ENCODE measurements around the gene ALOX12B. TPM values are rescaled to one million over a fixed set of nuclear protein-coding genes. Genes with fewer than 3 reads are reported as not detected.

ALOX12B gene
- total and polyA plus RNA-seq, 2 of the 13 experiments (the other 11 are each of a cell fraction or from before 2014, with no cell fraction given) = 0.13 TPM; not detected in 1

DNA sequence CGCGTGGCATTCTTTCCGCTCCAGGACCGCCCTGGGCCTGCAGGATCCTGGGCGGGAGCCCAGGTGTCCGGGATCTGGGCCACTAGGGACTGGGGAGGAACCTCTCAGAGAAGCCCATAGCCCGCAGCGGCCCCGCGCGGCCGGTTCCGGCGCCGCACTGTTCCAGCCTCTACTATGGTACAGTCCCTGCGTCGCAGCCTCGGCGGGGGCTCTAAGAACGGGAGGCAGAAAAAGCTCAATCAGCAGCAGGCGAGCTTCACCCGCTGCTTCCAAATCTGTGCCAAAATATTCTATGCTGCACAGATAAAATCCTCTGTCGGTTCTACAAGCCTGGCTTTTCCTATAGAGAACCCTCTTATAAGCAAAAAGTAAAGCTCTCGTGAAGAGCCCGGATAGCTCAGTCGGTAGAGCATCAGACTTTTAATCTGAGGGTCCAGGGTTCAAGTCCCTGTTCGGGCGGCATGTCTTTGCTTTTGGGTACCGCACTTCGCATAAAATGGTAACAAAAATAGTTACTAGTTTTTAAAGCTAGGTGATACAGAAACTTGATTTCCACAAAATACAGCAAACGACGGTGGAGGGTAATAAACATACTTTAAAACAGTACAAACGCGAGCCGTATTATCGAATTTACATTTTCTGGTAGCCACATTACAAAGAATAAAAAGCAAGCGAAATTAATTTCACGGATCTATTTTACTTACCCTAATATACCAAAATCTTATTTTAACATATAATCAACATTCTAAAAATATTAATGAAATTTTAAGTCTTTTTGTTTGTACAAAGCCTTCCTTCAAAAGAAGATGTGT lies 31.5 kb upstream of the ALOX12B start (continued):
- TF ChIP-seq ETV6 (CRISPR knock-in tag; conservative IDR thresholded peaks at IDR 0.05) (no peak), KDM5B (CRISPR knock-in tag; IDR thresholded peaks at IDR 0.05; ENCODE audit: borderline replicate concordance) (no peak), ZBTB42 (CRISPR knock-in tag; IDR thresholded peaks at IDR 0.05) (no peak), FLYWCH1 (CRISPR knock-in tag; IDR thresholded peaks at IDR 0.05) (no peak), RFXAP (CRISPR knock-in tag; IDR thresholded peaks at IDR 0.05; ENCODE audit: borderline replicate concordance) (no peak), ZNF24 (IDR thresholded peaks at IDR 0.05) (peak; percentile 100), SMYD3 (CRISPR knock-in tag; IDR thresholded peaks at IDR 0.05) (no peak), TRIM24 (CRISPR knock-in tag; IDR thresholded peaks at IDR 0.05) (no peak), ZNF773 (CRISPR knock-in tag; IDR thresholded peaks at IDR 0.05; ENCODE audit: borderline replicate concordance) (no peak), SOX6 (IDR thresholded peaks at IDR 0.05) (no peak), SOX6 (CRISPR knock-in tag; IDR thresholded peaks at IDR 0.05) (no peak), KLF16 (CRISPR knock-in tag; IDR thresholded peaks at IDR 0.05) (peak in 1 of 2 experiments; percentile 39; a peak in 2 of 4 replicates), PAF1 (CRISPR knock-in tag; IDR thresholded peaks at IDR 0.05) (no peak), ZFP36 (IDR thresholded peaks at IDR 0.05; ENCODE audit: borderline replicate concordance, low read depth, low read length, partially characterized antibody) (no peak), BRD4 (CRISPR knock-in tag; IDR thresholded peaks at IDR 0.05) (no peak), FOXA1 (IDR thresholded peaks at IDR 0.05) (no peak), FOXA1 (CRISPR knock-in tag; IDR thresholded peaks at IDR 0.05) (no peak), ZNF674 (CRISPR knock-in tag; IDR thresholded peaks at IDR 0.05; ENCODE audit: low read depth) (no peak), ZNF331 (CRISPR knock-in tag; IDR thresholded peaks at IDR 0.05) (0 out of 2 replicates have a peak, but pooled peaks have one; percentile 30), SNAI1 (CRISPR knock-in tag; IDR thresholded peaks at IDR 0.05; ENCODE audit: borderline replicate concordance) (no peak; the same call in 1 of the 2 replicates), MTF2 (CRISPR knock-in tag; IDR thresholded peaks at IDR 0.05; ENCODE audit: borderline replicate concordance) (no peak; the same call in 1 of the 2 replicates), ISL2 (CRISPR knock-in tag; IDR thresholded peaks at IDR 0.05) (no peak)
- TF ChIP-seq, protein P1, sequence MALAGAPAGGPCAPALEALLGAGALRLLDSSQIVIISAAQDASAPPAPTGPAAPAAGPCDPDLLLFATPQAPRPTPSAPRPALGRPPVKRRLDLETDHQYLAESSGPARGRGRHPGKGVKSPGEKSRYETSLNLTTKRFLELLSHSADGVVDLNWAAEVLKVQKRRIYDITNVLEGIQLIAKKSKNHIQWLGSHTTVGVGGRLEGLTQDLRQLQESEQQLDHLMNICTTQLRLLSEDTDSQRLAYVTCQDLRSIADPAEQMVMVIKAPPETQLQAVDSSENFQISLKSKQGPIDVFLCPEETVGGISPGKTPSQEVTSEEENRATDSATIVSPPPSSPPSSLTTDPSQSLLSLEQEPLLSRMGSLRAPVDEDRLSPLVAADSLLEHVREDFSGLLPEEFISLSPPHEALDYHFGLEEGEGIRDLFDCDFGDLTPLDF (CRISPR knock-in tag; IDR thresholded peaks at IDR 0.05) = no peak
- TF ChIP-seq, protein P2, sequence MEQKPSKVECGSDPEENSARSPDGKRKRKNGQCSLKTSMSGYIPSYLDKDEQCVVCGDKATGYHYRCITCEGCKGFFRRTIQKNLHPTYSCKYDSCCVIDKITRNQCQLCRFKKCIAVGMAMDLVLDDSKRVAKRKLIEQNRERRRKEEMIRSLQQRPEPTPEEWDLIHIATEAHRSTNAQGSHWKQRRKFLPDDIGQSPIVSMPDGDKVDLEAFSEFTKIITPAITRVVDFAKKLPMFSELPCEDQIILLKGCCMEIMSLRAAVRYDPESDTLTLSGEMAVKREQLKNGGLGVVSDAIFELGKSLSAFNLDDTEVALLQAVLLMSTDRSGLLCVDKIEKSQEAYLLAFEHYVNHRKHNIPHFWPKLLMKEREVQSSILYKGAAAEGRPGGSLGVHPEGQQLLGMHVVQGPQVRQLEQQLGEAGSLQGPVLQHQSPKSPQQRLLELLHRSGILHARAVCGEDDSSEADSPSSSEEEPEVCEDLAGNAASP (CRISPR knock-in tag; IDR thresholded peaks at IDR 0.05; ENCODE audit: borderline replicate concordance) = peak; percentile 23; the same call in 1 of the 2 replicates
- TF ChIP-seq, protein P3, sequence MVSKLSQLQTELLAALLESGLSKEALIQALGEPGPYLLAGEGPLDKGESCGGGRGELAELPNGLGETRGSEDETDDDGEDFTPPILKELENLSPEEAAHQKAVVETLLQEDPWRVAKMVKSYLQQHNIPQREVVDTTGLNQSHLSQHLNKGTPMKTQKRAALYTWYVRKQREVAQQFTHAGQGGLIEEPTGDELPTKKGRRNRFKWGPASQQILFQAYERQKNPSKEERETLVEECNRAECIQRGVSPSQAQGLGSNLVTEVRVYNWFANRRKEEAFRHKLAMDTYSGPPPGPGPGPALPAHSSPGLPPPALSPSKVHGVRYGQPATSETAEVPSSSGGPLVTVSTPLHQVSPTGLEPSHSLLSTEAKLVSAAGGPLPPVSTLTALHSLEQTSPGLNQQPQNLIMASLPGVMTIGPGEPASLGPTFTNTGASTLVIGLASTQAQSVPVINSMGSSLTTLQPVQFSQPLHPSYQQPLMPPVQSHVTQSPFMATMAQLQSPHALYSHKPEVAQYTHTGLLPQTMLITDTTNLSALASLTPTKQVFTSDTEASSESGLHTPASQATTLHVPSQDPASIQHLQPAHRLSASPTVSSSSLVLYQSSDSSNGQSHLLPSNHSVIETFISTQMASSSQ (IDR thresholded peaks at IDR 0.05; ENCODE audit: low read depth) = no peak; the same call in 1 of the 2 replicates
- TF ChIP-seq, protein P3 (CRISPR knock-in tag; IDR thresholded peaks at IDR 0.05; ENCODE audit: borderline replicate concordance) = no peak

Data from HepG2 (cell line).